Ectodermal cell (in vitro differentiated cells): ENCODE measurements around the gene DEF6.

Source experiments
- H3K27ac ChIP-seq: 2 replicates; pipeline ENCODE4 v1.7.0; 2013; ENCODE audit warnings: mild to moderate bottlenecking, low read depth, low read length; ENCODE audit not compliant: insufficient read depth, poor library complexity, severe bottlenecking
- H3K27me3 ChIP-seq: 2 replicates; pipeline ENCODE4 v1.7.0; 2013; ENCODE audit warnings: mild to moderate bottlenecking, low read length; ENCODE audit not compliant: insufficient read depth, control insufficient read depth, poor library complexity, severe bottlenecking
- H3K36me3 ChIP-seq: one replicate; pipeline ENCODE4 v1.7.0; 2013; ENCODE audit warnings: low read length; ENCODE audit not compliant: control insufficient read depth, insufficient read depth
- H3K4me1 ChIP-seq: one replicate; pipeline ENCODE4 v1.7.0; 2013; ENCODE audit warnings: low read length; ENCODE audit not compliant: control insufficient read depth, insufficient read depth
- H3K4me3 ChIP-seq: 2 replicates; pipeline ENCODE4 v1.7.0; 2013; ENCODE audit warnings: low read depth, low read length, control low read depth; ENCODE audit not compliant: insufficient read depth
- H3K9me3 ChIP-seq: 2 replicates; pipeline ENCODE4 v1.7.0; 2013; ENCODE audit warnings: mild to moderate bottlenecking, low read length, moderate library complexity; ENCODE audit not compliant: control insufficient read depth
- WGBS, 2 experiments: methylation state at CpG; one replicate each; pipeline ENCODE4 v1.1.7; 2013; ENCODE audit warnings: missing lambda C conversion rate in 2 of 2; 5-methylcytosine and 5-hydroxymethylcytosine counted together

The DEF6 gene

DNA sequence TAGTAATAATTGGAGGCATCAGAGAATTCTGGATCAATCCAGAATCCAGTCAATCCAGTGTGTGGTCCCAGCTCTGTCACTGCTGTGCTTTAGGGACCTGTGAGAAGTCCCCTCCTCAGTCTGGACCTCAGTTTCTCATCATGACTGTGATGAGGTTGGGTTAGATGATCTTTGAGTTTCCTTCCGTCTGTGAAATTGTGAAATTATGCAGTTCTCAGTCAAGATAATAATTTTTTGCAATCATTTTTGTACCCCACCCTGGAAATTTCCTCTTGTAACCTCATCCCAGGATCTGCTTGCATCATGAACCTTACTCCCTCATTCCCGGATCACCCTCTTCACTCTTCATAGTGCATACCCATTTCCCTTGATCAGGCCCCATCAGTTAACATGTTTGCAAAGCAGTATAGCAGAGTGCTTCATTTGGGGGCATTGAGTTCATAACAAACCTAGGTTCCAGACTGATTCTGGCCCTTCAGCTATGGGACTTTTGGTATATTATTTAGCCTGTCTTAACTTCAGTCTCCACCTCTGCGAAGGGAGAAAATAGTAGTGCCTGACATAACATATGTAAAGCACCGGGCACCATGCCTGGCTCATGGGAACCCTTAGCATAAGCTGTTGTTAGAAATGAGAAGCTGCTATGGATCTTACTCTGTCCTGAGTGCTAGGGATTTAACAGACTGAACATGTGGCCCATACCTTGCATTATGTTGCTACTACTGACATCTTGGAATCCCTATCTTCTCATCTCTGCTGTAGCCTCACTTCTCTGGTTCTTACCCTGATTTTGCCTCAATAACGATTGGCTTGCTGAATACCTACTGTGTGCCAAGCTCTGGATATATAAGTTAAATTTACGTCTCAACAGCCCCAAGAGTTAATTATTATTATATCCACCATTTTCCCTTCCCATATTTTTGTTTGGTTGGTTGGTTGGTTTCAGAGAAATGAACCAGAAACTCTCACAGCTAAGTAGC lies 36.7 kb upstream of the DEF6 start:
- Histone ChIP-seq H3K4me1 (peaks cover 14% of the 10 kb centered on the region), H3K9me3 (no peaks in the 10 kb centered on the region), H3K4me3 (peak overlapping the region; percentile 55), H3K27me3 (no peaks in the 10 kb centered on the region), H3K36me3 (no peaks in the 10 kb centered on the region), H3K27ac (no peak overlapping the region)
- whole genome bisulfite sequencing, 2 experiments, result 94% methylated on average over 5 of the region's 6 CpGs

DNA sequence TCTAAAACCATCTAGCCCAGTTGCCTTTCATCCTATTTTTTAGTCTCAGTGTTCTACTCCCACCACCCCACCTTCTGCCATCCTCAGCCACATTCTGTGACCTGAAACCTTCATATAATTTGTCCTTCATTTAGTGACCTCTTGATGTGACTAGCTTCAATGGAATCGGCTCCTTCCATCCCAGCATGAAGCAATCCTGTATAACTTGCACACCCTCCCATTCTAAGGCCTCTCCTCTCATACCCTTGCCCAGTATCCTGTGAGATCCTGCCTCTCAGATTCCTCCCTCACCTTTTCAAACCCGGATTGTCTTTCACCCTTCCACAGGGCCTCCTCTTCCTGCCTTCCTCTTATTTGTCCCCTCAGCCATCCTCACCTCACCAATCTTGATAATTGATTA lies 35.0 kb upstream of the DEF6 start:
- Histone ChIP-seq H3K4me3 (no peak overlapping the region), H3K27ac (no peak overlapping the region), H3K27me3 (no peaks in the 10 kb centered on the region), H3K36me3 (no peaks in the 10 kb centered on the region), H3K4me1 (peaks cover 14% of the 10 kb centered on the region), H3K9me3 (no peaks in the 10 kb centered on the region)
- WGBS, 2 experiments, result 86 to 89% methylated on average over 1 of the region's 2 CpGs

DNA sequence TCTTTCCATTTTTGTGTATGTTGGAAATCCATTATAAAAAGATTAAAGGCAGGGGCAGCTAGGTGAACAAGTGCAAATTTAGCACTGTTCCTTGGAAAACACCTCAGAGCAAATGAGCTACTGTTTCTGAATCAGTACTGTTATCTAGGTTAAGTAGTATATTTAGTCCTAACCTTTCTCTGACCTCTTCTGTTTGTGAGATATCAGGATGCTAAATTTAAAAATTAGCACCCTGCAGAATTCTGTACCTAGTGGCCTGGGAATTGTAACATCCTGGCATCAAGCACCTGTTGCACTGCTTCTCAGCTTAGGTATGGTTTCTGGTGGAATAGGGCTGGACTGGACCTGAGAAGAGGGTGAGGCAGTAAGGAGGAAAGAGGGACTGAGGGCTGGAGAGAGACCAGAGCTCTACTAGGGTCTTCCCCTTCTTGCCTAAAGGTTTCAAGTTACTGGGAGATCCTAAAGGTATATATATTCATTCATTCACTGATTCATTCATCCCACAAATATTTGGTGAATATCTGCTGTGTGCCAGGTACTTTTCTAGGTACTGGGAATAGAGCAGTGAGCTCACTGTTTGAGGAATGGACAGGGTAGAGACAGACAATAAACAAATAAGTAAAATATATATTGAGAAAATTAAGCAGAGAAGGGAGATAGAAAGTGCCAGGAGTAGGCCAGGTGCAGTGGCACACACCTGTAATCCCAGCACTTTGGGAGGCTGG lies 32.9 kb upstream of the DEF6 start:
- Histone ChIP-seq H3K4me3 (no peak overlapping the region), H3K27me3 (no peaks in the 10 kb centered on the region), H3K36me3 (no peaks in the 10 kb centered on the region), H3K27ac (no peak overlapping the region), H3K9me3 (no peaks in the 10 kb centered on the region), H3K4me1 (peaks cover 9% of the 10 kb centered on the region)

DNA sequence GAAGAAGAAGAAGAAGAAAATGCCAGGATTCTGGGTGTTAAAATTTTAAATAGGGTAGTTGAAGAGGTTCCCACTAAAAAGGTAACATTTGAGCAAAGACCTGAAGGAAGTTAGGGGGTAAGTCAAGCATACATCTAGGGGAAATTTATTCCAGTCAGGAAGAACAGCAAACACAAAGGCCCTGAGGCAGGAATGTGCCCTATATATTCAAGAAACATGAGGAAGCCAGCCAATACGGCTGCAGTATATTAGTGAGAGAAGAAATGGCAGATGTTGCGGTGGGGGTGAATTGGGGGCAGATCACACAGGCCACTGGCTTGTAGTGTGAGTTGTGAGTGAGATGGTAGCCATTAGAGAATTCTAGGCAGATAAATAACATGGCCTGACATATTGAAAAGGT lies 32.1 kb upstream of the DEF6 start:
- peaks cover 3% of the 10 kb centered on the region for H3K4me1 ChIP-seq
- no peak overlapping the region for H3K4me3 ChIP-seq
- H3K9me3 ChIP-seq, result no peaks in the 10 kb centered on the region
- no peaks in the 10 kb centered on the region for H3K27me3 ChIP-seq
- WGBS, 2 experiments, result 95% methylated on average over 2 of the region's 2 CpGs
- no peak overlapping the region for H3K27ac ChIP-seq
- no peaks in the 10 kb centered on the region for H3K36me3 ChIP-seq

DNA sequence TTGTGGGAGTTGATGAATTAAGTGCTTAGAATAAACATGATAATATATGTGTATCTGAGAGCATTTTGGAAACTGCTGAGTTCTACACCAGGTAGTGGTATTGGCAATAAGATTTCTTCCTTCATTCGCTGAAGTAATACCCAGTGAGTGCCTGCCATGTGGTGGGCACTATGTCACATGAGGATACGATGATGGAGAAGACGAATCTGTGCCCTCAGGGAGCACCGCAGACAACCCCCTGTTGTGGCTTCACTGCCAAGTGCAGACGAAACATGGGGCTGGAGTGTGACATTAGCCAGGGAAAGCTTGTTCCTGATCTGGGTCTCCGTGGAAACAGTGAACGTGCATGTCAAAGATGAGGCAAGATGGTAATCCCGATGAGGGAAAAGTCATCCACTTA lies 30.2 kb upstream of the DEF6 start:
- H3K36me3 ChIP-seq, result no peaks in the 10 kb centered on the region
- no peaks in the 10 kb centered on the region for H3K4me1 ChIP-seq
- 93 to 94% methylated on average over 8 of the region's 8 CpGs for whole genome bisulfite sequencing, 2 experiments
- no peaks in the 10 kb centered on the region for H3K9me3 ChIP-seq
- no peak overlapping the region for H3K27ac ChIP-seq
- no peaks in the 10 kb centered on the region for H3K27me3 ChIP-seq
- no peak overlapping the region for H3K4me3 ChIP-seq

DNA sequence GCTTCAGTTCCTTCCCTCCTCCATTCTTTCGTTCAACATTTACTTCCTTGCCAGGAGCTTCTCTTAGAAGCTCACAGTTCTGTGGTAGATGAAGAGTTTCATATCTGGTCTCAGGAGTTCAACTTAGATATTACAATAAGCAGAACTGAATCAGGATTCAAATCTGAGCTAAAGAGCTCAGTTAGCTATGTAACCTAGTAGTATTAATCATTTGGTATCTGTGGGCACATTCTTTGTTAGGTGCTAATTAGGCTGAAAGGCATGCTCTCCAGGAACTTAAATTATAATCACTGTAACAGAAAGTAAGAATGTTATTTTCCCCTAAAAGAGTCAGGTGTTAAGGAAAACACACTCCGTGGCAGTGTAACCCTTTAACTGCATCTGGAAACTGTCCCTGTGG lies 29.7 kb upstream of the DEF6 start:
- H3K4me3 ChIP-seq, result no peak overlapping the region
- H3K36me3 ChIP-seq, result no peaks in the 10 kb centered on the region
- 81 to 100% methylated on average over 1 of the region's 2 CpGs for WGBS, 2 experiments
- H3K4me1 ChIP-seq, result no peaks in the 10 kb centered on the region
- H3K27ac ChIP-seq, result no peak overlapping the region
- no peaks in the 10 kb centered on the region for H3K27me3 ChIP-seq
- H3K9me3 ChIP-seq, result no peaks in the 10 kb centered on the region

DNA sequence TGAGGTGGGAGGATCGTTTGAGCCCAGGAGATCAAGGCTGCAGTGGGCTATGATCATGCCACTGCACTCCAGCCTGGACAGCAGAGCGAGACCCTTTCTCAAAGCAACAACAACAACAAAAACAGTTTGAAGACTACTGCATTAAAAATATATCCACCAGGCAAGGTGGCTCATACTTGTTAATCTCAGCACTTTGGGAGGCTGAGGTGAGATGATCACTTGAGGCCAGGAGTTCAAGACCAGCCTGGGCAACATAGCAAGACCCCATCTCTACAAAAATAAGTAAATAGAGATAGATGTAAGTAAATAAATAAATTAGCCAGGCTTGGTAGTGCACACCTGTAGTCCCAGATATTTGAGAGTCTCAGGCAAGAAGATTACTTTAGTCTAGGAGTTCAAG lies 25.6 kb upstream of the DEF6 start:
- Histone ChIP-seq H3K4me3 (no peak overlapping the region), H3K36me3 (no peaks in the 10 kb centered on the region), H3K27ac (no peak overlapping the region), H3K9me3 (no peaks in the 10 kb centered on the region), H3K27me3 (no peaks in the 10 kb centered on the region), H3K4me1 (no peaks in the 10 kb centered on the region)
- 81 to 97% methylated on average over 2 of the region's 2 CpGs for WGBS, 2 experiments

DNA sequence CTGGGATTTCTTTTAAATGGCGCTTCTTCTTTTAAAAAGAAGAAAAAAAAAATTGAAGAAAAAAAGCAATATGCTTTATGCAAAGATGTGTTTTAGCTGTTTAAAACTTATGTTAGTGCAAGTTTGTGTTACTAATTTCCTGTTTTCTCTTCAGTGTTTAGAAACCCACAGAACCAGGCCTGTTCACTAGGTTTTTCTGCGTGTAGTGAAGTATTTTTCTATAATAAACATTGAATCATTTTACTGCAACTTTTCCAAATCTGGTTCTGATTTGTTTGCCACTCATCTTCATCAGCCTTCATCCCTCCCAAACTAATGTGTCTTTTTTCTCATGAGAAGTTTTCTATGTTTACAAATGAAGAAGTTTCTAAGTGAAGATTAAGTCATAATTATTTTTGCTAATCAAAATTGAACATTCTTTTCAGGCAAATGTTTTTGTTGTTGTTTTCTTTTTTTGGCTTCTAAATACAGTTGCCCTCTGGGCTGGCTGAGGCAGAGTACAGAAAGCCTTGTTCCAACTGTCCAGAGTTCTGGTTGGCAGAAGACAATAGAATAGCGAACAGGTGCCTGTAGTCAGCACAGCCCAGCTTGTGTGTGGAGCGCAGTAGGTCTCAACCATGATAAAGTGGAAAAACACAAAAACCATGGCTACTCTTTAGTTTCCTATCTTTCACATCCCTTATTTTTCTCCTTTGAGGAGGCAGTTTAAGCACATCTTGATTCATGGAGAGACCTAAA lies 23.6 kb upstream of the DEF6 start:
- 90 to 95% methylated on average over 3 to 4 of the region's 4 CpGs for WGBS, 2 experiments
- H3K4me1 ChIP-seq, result no peaks in the 10 kb centered on the region
- no peaks in the 10 kb centered on the region for H3K9me3 ChIP-seq
- no peak overlapping the region for H3K4me3 ChIP-seq
- H3K36me3 ChIP-seq, result no peaks in the 10 kb centered on the region
- H3K27ac ChIP-seq, result no peak overlapping the region
- no peaks in the 10 kb centered on the region for H3K27me3 ChIP-seq

DNA sequence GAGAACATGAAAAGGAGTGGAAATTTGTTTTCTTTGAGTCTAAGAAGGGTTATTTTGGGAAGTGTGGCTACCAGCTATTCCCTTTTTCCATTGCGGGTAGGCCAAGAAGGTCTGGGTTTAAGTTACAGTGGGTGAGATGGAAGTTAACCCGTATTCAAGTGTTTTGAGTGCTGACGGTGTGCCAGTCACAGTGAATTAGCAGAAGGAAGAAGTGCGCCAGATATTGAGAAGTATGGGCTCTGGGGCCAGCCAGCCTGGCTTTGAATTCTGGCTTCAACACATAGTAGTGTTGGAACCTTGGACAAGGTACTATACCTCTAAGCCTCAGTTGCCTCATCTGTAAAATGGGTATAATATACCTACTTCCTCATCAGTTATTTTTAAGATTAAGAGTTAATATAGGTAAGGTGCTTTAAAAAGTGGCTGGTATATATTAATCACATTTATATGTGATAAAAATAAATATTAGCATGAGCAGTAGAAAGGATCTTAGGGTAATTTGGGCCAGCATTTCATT lies 21.8 kb upstream of the DEF6 start:
- H3K9me3 ChIP-seq, result no peaks in the 10 kb centered on the region
- no peaks in the 10 kb centered on the region for H3K4me1 ChIP-seq
- H3K4me3 ChIP-seq, result no peak overlapping the region
- H3K27me3 ChIP-seq, result no peaks in the 10 kb centered on the region
- H3K27ac ChIP-seq, result no peak overlapping the region
- 94 to 99% methylated on average over 4 of the region's 4 CpGs for WGBS, 2 experiments
- no peaks in the 10 kb centered on the region for H3K36me3 ChIP-seq

DNA sequence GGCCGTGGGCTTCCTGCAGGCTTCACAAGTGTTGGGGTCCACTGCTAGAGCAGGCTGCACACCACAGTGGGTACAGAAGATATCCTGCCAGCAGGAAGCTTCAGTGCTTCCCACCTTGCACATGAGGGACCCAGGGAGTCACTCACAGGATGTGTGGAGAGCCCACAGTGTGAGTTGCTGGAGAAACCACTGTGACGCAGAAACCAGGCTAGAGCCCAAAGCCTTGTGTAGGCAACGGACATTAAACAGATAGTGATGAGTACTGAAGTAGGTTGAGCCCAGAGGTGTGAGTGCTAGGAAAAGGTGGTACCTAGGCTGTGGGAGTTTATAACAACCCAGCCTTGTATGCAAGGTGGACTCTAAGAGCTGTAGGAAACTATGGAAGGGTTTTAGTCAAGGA lies 18.9 kb upstream of the DEF6 start:
- H3K36me3 ChIP-seq, result no peaks in the 10 kb centered on the region
- H3K9me3 ChIP-seq, result no peaks in the 10 kb centered on the region
- H3K4me1 ChIP-seq, result no peaks in the 10 kb centered on the region
- no peak overlapping the region for H3K27ac ChIP-seq
- WGBS, 2 experiments, result 95 to 97% methylated on average over 3 of the region's 3 CpGs
- no peak overlapping the region for H3K4me3 ChIP-seq
- H3K27me3 ChIP-seq, result no peaks in the 10 kb centered on the region
